Osteoblast (primary cell): Measurements from ENCODE around the gene ATP13A2. TPM values are rescaled to one million over a fixed set of nuclear protein-coding genes. Genes with fewer than 3 reads are reported as not detected.

Experiments
- DNase-seq: peaks from one replicate; pipeline ENCODE4 v3.0.0; 2011; ENCODE audit warnings: low spot score, mixed read lengths; ENCODE audit not compliant: insufficient read length; ENCODE audit errors: missing footprints
- H2AFZ ChIP-seq: 2 replicates; pipeline ENCODE4 v1.6.0; 2011; ENCODE audit warnings: mild to moderate bottlenecking, low read length
- H3K27ac ChIP-seq: 2 replicates; pipeline ENCODE4 v1.5.1; 2011; ENCODE audit warnings: mild to moderate bottlenecking, low read depth, low read length, moderate library complexity
- H3K27me3 ChIP-seq: 2 replicates; pipeline ENCODE4 v1.6.0; 2012; ENCODE audit warnings: mild to moderate bottlenecking, control low read depth, inconsistent platforms, low read length, moderate library complexity; ENCODE audit not compliant: insufficient read depth
- H3K36me3 ChIP-seq: 2 replicates; pipeline ENCODE4 v1.5.1; 2011; ENCODE audit warnings: mild to moderate bottlenecking, low read length, control low read depth, moderate library complexity; ENCODE audit not compliant: insufficient read depth
- H3K4me1 ChIP-seq: 2 replicates; pipeline ENCODE4 v1.5.1; 2011; ENCODE audit warnings: mild to moderate bottlenecking, low read length, control low read depth, moderate library complexity; ENCODE audit not compliant: insufficient read depth
- H3K4me2 ChIP-seq: 2 replicates; pipeline ENCODE4 v1.6.0; 2011; ENCODE audit warnings: mild to moderate bottlenecking, low read length; ENCODE audit not compliant: insufficient read depth
- H3K4me3 ChIP-seq: fragments of 200-600 bp; sonication (generic); 3 replicates; pipeline ENCODE4 v1.5.1; 2012; ENCODE audit warnings: mild to moderate bottlenecking, low read length, inconsistent platforms; ENCODE audit not compliant: insufficient read depth
- H3K79me2 ChIP-seq: 2 replicates; pipeline ENCODE4 v1.6.0; 2012; ENCODE audit warnings: mild to moderate bottlenecking, low read length, control low read depth, inconsistent platforms; ENCODE audit not compliant: insufficient read depth
- H3K9me3 ChIP-seq: 2 replicates; pipeline ENCODE4 v1.5.1; 2011; ENCODE audit warnings: low read depth, low read length, control low read depth
- H4K20me1 ChIP-seq: 2 replicates; pipeline ENCODE4 v1.6.0; 2012; ENCODE audit warnings: mild to moderate bottlenecking, low read length, control low read depth; ENCODE audit not compliant: insufficient read depth
- total RNA-seq: library from RNA; depleted of rRNA; stranded (reverse); fragments of >200 nt; gene quantifications from 2 replicates; pipeline ENCODE4 v1.2.3, GENCODE V29; 2012
- TF ChIP-seq, protein P1 (sequence below): IDR thresholded peaks from 2 replicates; pipeline ENCODE4 v1.5.1; 2011; ENCODE audit warnings: mild to moderate bottlenecking, low read depth, low read length, moderate library complexity; ENCODE audit errors: extremely low read depth

ATP13A2 gene
- total RNA-seq, 1 donor, result 34.4 TPM

DNA sequence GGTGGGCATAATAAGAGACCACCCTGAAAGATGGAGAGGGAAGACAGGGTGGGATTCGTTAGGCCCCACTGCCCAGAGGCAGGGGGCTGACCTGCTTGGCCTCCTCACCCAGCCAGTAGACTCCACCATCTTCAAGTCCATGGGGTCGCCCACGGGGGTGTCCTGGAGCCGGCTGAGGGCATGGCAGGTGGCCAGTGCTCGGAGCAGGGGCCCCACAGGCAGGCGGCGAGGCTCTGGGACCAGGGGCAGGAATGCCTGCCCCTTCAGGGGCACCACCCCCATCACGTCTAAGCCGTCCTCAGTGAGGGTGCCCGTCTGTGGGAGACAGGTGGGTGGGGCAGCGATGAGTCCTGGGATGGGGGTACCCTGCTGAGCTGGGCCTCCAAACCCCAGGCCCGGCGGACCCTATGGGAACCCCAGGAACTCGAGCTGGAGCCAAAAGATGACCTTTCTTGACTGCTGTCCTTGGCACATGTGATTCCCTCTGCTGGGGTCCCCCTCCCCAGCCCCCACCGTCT is 18.1 kb downstream of the ATP13A2 start:
- Histone ChIP-seq H3K4me1 (no peaks in the 10 kb centered on the region), H3K27me3 (no peaks in the 10 kb centered on the region), H3K4me2 (no peak overlapping the region), H3K36me3 (peaks cover 14% of the 10 kb centered on the region), H3K4me3 (no peak overlapping the region), H4K20me1 (no peaks in the 10 kb centered on the region), H3K79me2 (no peaks in the 10 kb centered on the region), H3K9me3 (no peaks in the 10 kb centered on the region), H2AFZ (no peak overlapping the region), H3K27ac (no peak overlapping the region)
- TF ChIP-seq, protein P1, sequence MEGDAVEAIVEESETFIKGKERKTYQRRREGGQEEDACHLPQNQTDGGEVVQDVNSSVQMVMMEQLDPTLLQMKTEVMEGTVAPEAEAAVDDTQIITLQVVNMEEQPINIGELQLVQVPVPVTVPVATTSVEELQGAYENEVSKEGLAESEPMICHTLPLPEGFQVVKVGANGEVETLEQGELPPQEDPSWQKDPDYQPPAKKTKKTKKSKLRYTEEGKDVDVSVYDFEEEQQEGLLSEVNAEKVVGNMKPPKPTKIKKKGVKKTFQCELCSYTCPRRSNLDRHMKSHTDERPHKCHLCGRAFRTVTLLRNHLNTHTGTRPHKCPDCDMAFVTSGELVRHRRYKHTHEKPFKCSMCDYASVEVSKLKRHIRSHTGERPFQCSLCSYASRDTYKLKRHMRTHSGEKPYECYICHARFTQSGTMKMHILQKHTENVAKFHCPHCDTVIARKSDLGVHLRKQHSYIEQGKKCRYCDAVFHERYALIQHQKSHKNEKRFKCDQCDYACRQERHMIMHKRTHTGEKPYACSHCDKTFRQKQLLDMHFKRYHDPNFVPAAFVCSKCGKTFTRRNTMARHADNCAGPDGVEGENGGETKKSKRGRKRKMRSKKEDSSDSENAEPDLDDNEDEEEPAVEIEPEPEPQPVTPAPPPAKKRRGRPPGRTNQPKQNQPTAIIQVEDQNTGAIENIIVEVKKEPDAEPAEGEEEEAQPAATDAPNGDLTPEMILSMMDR, result no peak
- DNase-seq, result no peak

DNA sequence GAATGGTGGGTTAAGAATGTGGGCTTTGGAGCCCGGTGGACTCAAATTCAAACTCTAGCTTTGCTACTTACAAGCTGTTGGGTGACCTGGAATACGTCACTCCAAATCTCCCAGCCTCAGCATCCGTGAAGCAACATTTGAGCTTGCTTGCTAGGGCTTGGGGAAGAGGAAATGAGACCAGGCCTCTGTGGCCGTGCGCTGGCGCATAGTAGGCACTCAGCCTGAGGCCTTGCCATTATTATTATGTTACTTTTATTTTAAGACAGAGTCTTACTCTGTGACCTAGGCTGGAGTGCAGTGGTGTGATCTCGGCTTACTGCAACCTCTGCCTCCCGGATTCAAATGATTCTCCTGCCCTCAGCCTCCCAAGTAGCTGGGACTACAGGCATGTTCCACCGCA is 19.1 kb downstream of the ATP13A2 start:
- H3K36me3 ChIP-seq, result peaks cover 14% of the 10 kb centered on the region
- H3K27ac ChIP-seq, result no peak overlapping the region
- H3K79me2 ChIP-seq, result no peaks in the 10 kb centered on the region
- DNase-seq, result no peak
- H4K20me1 ChIP-seq, result no peaks in the 10 kb centered on the region
- H3K27me3 ChIP-seq, result no peaks in the 10 kb centered on the region
- TF ChIP-seq, protein P1, result no peak
- H2AFZ ChIP-seq, result no peak overlapping the region
- no peak overlapping the region for H3K4me3 ChIP-seq
- H3K9me3 ChIP-seq, result no peaks in the 10 kb centered on the region
- no peak overlapping the region for H3K4me2 ChIP-seq
- no peaks in the 10 kb centered on the region for H3K4me1 ChIP-seq

DNA sequence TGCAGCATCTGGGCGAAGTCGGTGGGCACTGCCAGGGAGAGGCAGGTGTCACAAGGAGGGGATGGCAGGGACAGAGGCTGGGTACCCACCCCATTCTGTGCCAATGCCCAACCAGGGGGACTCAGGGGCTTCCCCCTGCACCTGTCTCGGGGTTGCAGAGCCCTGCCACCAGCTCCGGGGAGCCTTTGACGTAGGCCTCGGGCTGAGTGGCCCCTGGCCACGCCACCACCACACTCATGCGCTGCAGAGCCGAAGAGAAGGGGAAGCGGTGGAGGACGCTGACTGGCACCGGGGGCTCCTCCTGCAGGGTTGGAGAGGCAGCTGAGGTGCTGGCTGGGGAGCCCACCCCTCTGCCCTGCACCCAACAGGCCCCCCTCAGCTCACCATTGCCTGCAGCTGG is 19.6 kb downstream of the ATP13A2 start:
- H3K79me2 ChIP-seq, result no peaks in the 10 kb centered on the region
- H3K27me3 ChIP-seq, result no peaks in the 10 kb centered on the region
- H2AFZ ChIP-seq, result no peak overlapping the region
- TF ChIP-seq, protein P1, result no peak
- H4K20me1 ChIP-seq, result no peaks in the 10 kb centered on the region
- H3K4me1 ChIP-seq, result no peaks in the 10 kb centered on the region
- H3K27ac ChIP-seq, result no peak overlapping the region
- H3K4me3 ChIP-seq, result no peak overlapping the region
- no peaks in the 10 kb centered on the region for H3K9me3 ChIP-seq
- H3K4me2 ChIP-seq, result no peak overlapping the region
- DNase-seq, result no peak
- H3K36me3 ChIP-seq, result peaks cover 16% of the 10 kb centered on the region

DNA sequence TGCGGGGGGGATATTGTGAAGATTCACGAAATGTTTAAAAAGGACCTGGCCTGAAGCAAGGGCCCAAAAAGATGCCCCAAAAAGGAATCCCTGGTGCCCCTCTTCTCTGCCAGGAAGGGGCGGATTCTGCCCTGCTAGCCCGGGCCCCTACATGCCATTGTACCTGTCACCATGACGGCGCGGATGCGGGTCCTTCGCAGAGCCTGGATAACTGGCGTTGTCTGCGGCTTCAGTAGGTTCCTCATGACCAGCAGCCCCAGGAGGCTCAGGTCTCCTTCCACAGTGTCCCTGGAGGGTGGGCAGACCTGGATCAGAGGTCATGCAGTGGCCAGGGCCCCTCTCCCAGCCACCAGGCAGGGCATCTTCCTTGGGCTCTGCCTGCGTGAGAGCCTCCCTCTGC is 20.2 kb downstream of the ATP13A2 start:
- H2AFZ ChIP-seq, result no peak overlapping the region
- H3K4me1 ChIP-seq, result no peaks in the 10 kb centered on the region
- H3K9me3 ChIP-seq, result no peaks in the 10 kb centered on the region
- no peak overlapping the region for H3K27ac ChIP-seq
- H3K4me3 ChIP-seq, result no peak overlapping the region
- no peak for DNase-seq
- H4K20me1 ChIP-seq, result no peaks in the 10 kb centered on the region
- no peaks in the 10 kb centered on the region for H3K27me3 ChIP-seq
- H3K4me2 ChIP-seq, result no peak overlapping the region
- TF ChIP-seq, protein P1, result no peak
- H3K79me2 ChIP-seq, result no peaks in the 10 kb centered on the region
- peaks cover 16% of the 10 kb centered on the region for H3K36me3 ChIP-seq
